ENCODE results near the gene NAA38. TPM values are rescaled to one million over a fixed set of nuclear protein-coding genes. Genes with fewer than 3 reads are reported as not detected.
"Not testable (repeated sequence)": the region's sequence is repeated elsewhere in the genome, so short reads cannot be mapped to it uniquely, and the experiment has no call there.

The NAA38 gene
- polyA plus RNA-seq, 12 donors, result 34.8 to 74.9 (median 41.8) TPM; not detected in 1

GRCh38 chr17:7885367-7886226, 28.2 kb upstream of the NAA38 start:
- DNase-seq, result peak; percentile 56

GRCh38 chr17:7884581-7885366, 27.4 kb upstream of the NAA38 start:
- no peak for DNase-seq

GRCh38 chr17:7883781-7884386, 26.5 kb upstream of the NAA38 start:
- DNase-seq, result peak; percentile 48

GRCh38 chr17:7882629-7883028, 25.3 kb upstream of the NAA38 start:
- DNase-seq, result no peak

- no peak for DNase-seq
These were observed 24.7 kb upstream of the NAA38 start for GRCh38 chr17:7882068-7882467.

GRCh38 chr17:7881276-7882054, 24.1 kb upstream of the NAA38 start:
- no peak for DNase-seq

- DNase-seq, result no peak
These were observed 22.9 kb upstream of the NAA38 start for GRCh38 chr17:7880076-7880868.

GRCh38 chr17:7878234-7878633, 20.9 kb upstream of the NAA38 start:
- no peak for DNase-seq

- DNase-seq, result no peak
These were observed 18.5 kb upstream of the NAA38 start for GRCh38 chr17:7875804-7876370.

GRCh38 chr17:7873051-7873450, 15.7 kb upstream of the NAA38 start:
- no peak for DNase-seq

GRCh38 chr17:7867881-7868329, 10.5 kb upstream of the NAA38 start:
- no peak for DNase-seq

- no peak for DNase-seq
These were observed 7.8 kb upstream of the NAA38 start for GRCh38 chr17:7864995-7865650.

- DNase-seq, result not testable (repeated sequence)
These were observed 7.0 kb upstream of the NAA38 start for GRCh38 chr17:7864384-7864783.

GRCh38 chr17:7862692-7863437, 5.5 kb upstream of the NAA38 start:
- DNase-seq, result peak; percentile 65

GRCh38 chr17:7859028-7859427, 1.7 kb upstream of the NAA38 start:
- no peak for DNase-seq

- no peak for DNase-seq
These were observed 1.1 kb upstream of the NAA38 start for GRCh38 chr17:7858522-7858810.

- DNase-seq, result peak; percentile 94
These were observed 558 bp upstream of the NAA38 start, which contains the start of gene CYB5D1 for GRCh38 chr17:7857713-7858521. TSS of gene CYB5D1 (plus strand) at chr17:7858003. CDS start at chr17:7858135, 132 bp downstream.
